Measurements from ENCODE around the gene TM4SF5. TPM values are rescaled to one million over a fixed set of nuclear protein-coding genes. Genes with fewer than 3 reads are reported as not detected.

TM4SF5 gene
- total and polyA plus RNA-seq, 2 of the 8 experiments (the other 6 are each of a cell fraction or from before 2014, with no cell fraction given): not detected

DNA sequence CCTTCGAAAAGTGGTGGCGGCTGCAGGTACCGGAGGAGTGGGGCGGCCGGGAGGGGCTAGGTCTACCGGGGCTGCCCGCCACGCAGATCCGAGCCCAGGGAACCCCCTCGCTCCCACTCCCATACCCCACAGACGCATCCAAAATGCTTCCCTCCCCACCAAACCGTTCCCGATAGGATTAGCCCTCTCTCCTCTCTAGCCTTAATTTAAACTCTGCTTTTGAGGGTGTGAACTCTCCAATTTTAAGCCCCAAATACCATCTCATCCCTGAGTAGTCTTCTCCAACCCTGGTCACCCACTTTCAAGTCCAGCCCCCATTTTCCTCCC is 31.7 kb upstream of the TM4SF5 start:
- Histone ChIP-seq H2BK12ac (ENCODE audit: low read depth, low read length) (no peak overlapping the region), H3K14ac (ENCODE audit: insufficient read length) (no peak overlapping the region), H2AK5ac (ENCODE audit: low read depth, low read length) (no peak overlapping the region), H4K20me1 (replicated peaks in 1 of 2; ENCODE audit: control insufficient read depth in 1 of 2, insufficient read depth in 2 of 2, low read length in 2 of 2) (no peaks in the 10 kb centered on the region), H3K9me3 (ENCODE audit: insufficient read depth in 2 of 2, low read depth in 1 of 2, low read length in 1 of 2) (no peaks in the 10 kb centered on the region; a peak in 1 of 4 replicates), H4K91ac (replicated peaks; ENCODE audit: insufficient read length, low read length) (no peak overlapping the region), H3K27me3 (replicated peaks in 1 of 4; ENCODE audit: control insufficient read depth in 3 of 4, extremely low read depth in 1 of 4, insufficient read depth in 3 of 4, low read length in 3 of 4) (peaks cover 29 to 67% (median 49%) of the 10 kb centered on the region in 4 experiments), H3K23me2 (ENCODE audit: low read depth, low read length) (peaks cover 16% of the 10 kb centered on the region; the same call in 1 of the 2 replicates), H3K18ac (ENCODE audit: extremely low read depth, low read length) (no peak overlapping the region; the same call in 1 of the 2 replicates), H4K8ac (ENCODE audit: extremely low read depth, insufficient read depth, low read length) (peak overlapping the region; percentile 71; the same call in 1 of the 2 replicates), H3K56ac (replicated peaks; ENCODE audit: insufficient read length, low read depth, low read length) (no peak overlapping the region), H3K4ac (replicated peaks; ENCODE audit: insufficient read length, low read depth, low read length) (no peak overlapping the region), H3K36me3 (ENCODE audit: control insufficient read depth in 2 of 4, insufficient read depth in 4 of 4, low read length in 3 of 4) (no peaks in the 10 kb centered on the region; a peak in 1 of 8 replicates), H3K23ac (ENCODE audit: insufficient read length) (no peak overlapping the region), H2BK20ac (ENCODE audit: low read length) (no peak overlapping the region), H3K4me3 (ENCODE audit: extremely low read depth in 1 of 4, insufficient read depth in 2 of 4, low read depth in 3 of 4, low read length in 4 of 4) (peak overlapping the region; percentile 37 to 65 (median 44); a peak in 6 of 8 replicates), H3K27ac (ENCODE audit: low read depth, low read length) (no peak overlapping the region), H4K5ac (ENCODE audit: insufficient read length, low read depth, low read length) (no peak overlapping the region), H2BK15ac (ENCODE audit: low read length) (no peak overlapping the region), H3K4me2 (ENCODE audit: insufficient read depth in 1 of 2, low read depth in 2 of 2, low read length in 2 of 2) (peak overlapping the region; percentile 72 to 95), H3K9ac (replicated peaks in 1 of 4; ENCODE audit: extremely low read depth in 1 of 4, low read depth in 3 of 4, low read length in 3 of 4) (no peak overlapping the region), H2BK5ac (ENCODE audit: low read depth, low read length) (no peak overlapping the region), H2AFZ (ENCODE audit: low read length) (no peak overlapping the region), H3K79me1 (ENCODE audit: low read depth, low read length) (no peaks in the 10 kb centered on the region), H2BK120ac (replicated peaks; ENCODE audit: low read depth, low read length) (no peak overlapping the region), H3K4me1 (replicated peaks in 1 of 4; ENCODE audit: control insufficient read depth in 3 of 4, insufficient read depth in 4 of 4, low read length in 3 of 4) (peaks cover 0 to 10% (median 7%) of the 10 kb centered on the region in 4 experiments; a peak in 5 of 7 replicates), H3K79me2 (ENCODE audit: control insufficient read depth in 1 of 2, insufficient read depth in 2 of 2, low read length in 2 of 2) (no peaks in the 10 kb centered on the region)
- DNase-seq (ENCODE audit: low read depth in 1 of 2, low spot score in 2 of 2) (peak in 1 of 2 experiments; percentile 57), FAIRE-seq (no peak)
- CTCF ChIA-PET (ENCODE audit: partially characterized antibody): no interaction called here
- POLR2A ChIA-PET (ENCODE audit: partially characterized antibody): no interaction called here
- 22% methylated on average over 11 of the region's 13 CpGs; no CpG with 5 or more reads in 1 of the 2 experiments for WGBS, 2 experiments (ENCODE audit: extremely low coverage in 1 of 2, insufficient coverage in 1 of 2, insufficient read length in 1 of 2, insufficient replicate concordance in 2 of 2, low coverage in 1 of 2, low lambda C conversion rate in 2 of 2, missing lambda C conversion rate in 1 of 2)
- TF ChIP-seq CREB1 (IDR thresholded peaks at IDR 0.05): no peak
- no peak for TF ChIP-seq BCL11A (IDR thresholded peaks at IDR 0.05; ENCODE audit: low read depth in 2 of 2, low read length in 2 of 2)
- no peak for TF ChIP-seq EZH2 (IDR thresholded peaks at IDR 0.05; ENCODE audit: low read depth, low read length, severe bottlenecking)
- TF ChIP-seq, protein P1, sequence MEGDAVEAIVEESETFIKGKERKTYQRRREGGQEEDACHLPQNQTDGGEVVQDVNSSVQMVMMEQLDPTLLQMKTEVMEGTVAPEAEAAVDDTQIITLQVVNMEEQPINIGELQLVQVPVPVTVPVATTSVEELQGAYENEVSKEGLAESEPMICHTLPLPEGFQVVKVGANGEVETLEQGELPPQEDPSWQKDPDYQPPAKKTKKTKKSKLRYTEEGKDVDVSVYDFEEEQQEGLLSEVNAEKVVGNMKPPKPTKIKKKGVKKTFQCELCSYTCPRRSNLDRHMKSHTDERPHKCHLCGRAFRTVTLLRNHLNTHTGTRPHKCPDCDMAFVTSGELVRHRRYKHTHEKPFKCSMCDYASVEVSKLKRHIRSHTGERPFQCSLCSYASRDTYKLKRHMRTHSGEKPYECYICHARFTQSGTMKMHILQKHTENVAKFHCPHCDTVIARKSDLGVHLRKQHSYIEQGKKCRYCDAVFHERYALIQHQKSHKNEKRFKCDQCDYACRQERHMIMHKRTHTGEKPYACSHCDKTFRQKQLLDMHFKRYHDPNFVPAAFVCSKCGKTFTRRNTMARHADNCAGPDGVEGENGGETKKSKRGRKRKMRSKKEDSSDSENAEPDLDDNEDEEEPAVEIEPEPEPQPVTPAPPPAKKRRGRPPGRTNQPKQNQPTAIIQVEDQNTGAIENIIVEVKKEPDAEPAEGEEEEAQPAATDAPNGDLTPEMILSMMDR (IDR thresholded peaks at IDR 0.05; ENCODE audit: control extremely low read depth in 1 of 3, insufficient read depth in 1 of 3, low read depth in 1 of 3, low read length in 3 of 3): no peak
- TF ChIP-seq JUN (IDR thresholded peaks at IDR 0.05; ENCODE audit: low read depth, low read length): no peak
- no peak for TF ChIP-seq CBX8 (IDR thresholded peaks at IDR 0.05; ENCODE audit: borderline replicate concordance, low read depth, low read length)
- TF ChIP-seq RXRA (IDR thresholded peaks at IDR 0.05; ENCODE audit: insufficient read depth, low read depth, low read length): no peak
- no peak for TF ChIP-seq TBP (IDR thresholded peaks at IDR 0.05; ENCODE audit: low read depth, low read length)
- TF ChIP-seq TEAD4 (IDR thresholded peaks at IDR 0.05; ENCODE audit: low read depth, low read length): no peak
- TF ChIP-seq, protein P2, sequence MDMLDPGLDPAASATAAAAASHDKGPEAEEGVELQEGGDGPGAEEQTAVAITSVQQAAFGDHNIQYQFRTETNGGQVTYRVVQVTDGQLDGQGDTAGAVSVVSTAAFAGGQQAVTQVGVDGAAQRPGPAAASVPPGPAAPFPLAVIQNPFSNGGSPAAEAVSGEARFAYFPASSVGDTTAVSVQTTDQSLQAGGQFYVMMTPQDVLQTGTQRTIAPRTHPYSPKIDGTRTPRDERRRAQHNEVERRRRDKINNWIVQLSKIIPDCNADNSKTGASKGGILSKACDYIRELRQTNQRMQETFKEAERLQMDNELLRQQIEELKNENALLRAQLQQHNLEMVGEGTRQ (IDR thresholded peaks at IDR 0.05; ENCODE audit: low read length): no peak
- TF ChIP-seq RFX5 (IDR thresholded peaks at IDR 0.05; ENCODE audit: borderline replicate concordance, low read depth, low read length): no peak
